HCT116 (cell line): Measurements from ENCODE around the gene LHX1. TPM values are rescaled to one million over a fixed set of nuclear protein-coding genes. Genes with fewer than 3 reads are reported as not detected.

Source experiments
- ATAC-seq: fragments of 200-7000 bp; cut with Tn5 transposase; 2 replicates; pipeline ENCODE4 v1.9.1; 2020; ENCODE audit warnings: mild to moderate bottlenecking, moderate library complexity
- BruUV-seq: library from RNA; stranded (reverse); fragments of 400-500 nt; replicated peaks from 2 replicates; lab custom pipeline; 2021; lab: Mats Ljungman, UMichigan
- CTCF ChIA-PET: fragments of 300-600 bp; sonication (Branson Sonifier 250); formaldehyde crosslinking; loops from one replicate; lab custom pipeline; 2021; ENCODE audit warnings: antibody characterized with exemption; lab: Charles Lee
- POLR2A ChIA-PET: fragments of 300-600, 350-600 bp; sonication (Branson Sonifier 250); formaldehyde crosslinking; loops from one replicate; lab custom pipeline; 2021; ENCODE audit warnings: antibody characterized with exemption; lab: Charles Lee
- RAD21 ChIA-PET, 2 experiments: fragments of 300-600 bp; sonication (Branson Sonifier 250); formaldehyde crosslinking; loops; one replicate each; lab custom pipeline; 2023; ENCODE audit warnings: low total read pairs in 2 of 2; ENCODE audit not compliant: uncharacterized antibody in 2 of 2, unreplicated experiment in 2 of 2, low non-redundant PET in 1 of 2; lab: Charles Lee
- DNase-seq: peaks from one replicate; pipeline ENCODE4 v3.0.0-alpha.2; 2010; ENCODE audit warnings: low read depth, low spot score
- H2AFZ ChIP-seq: fragments of 200-600 bp; shearing (Covaris generic), sonication (generic); 2 replicates; pipeline ENCODE4 v1.6.1; 2017; ENCODE audit warnings: low read depth, mixed run types, mixed read lengths, antibody characterized with exemption, low read length; ENCODE audit not compliant: poor library complexity, severe bottlenecking
- H3K27ac ChIP-seq: 2 replicates; pipeline ENCODE4 v1.5.1; 2012; ENCODE audit warnings: low read depth, low read length
- H3K27me3 ChIP-seq: fragments of 200-600 bp; sonication (generic); 2 replicates; pipeline ENCODE4 v1.6.1; 2016; ENCODE audit warnings: mixed run types, low read length, mixed read lengths; ENCODE audit not compliant: insufficient read depth
- H3K36me3 ChIP-seq, 2 experiments: fragments of 200-500 bp in 1 of 2; fragments of 200-600 bp in 1 of 2; sonication (Bioruptor generic) in 1 of 2; sonication (generic) in 1 of 2; 2 replicates each; pipeline versions ENCODE4 v1.5.1 to v1.6.1; 2014 to 2016; ENCODE audit warnings: low read length in 2 of 2, inconsistent platforms in 1 of 2, mixed read lengths in 1 of 2, mixed run types in 1 of 2; ENCODE audit not compliant: insufficient read depth in 2 of 2, control insufficient read depth in 1 of 2
- H3K4me1 ChIP-seq, 2 experiments: fragments of 200-600 bp in 1 of 2; sonication (generic) in 1 of 2; 2 replicates each; pipeline versions ENCODE4 v1.5.1 to v1.6.1; 2012 to 2017; ENCODE audit warnings: low read length in 2 of 2, inconsistent platforms in 1 of 2, mild to moderate bottlenecking in 1 of 2, mixed read lengths in 1 of 2, mixed run types in 1 of 2, moderate library complexity in 1 of 2; ENCODE audit not compliant: insufficient read depth in 2 of 2, control insufficient read depth in 1 of 2
- H3K4me2 ChIP-seq: fragments of 200-600 bp; sonication (generic); 2 replicates; pipeline ENCODE4 v1.6.1; 2017; ENCODE audit warnings: mixed run types, low read length, mixed read lengths
- H3K4me3 ChIP-seq, 2 experiments: fragments of 200-600 bp in 1 of 2; sonication (generic) in 1 of 2; replicated peaks in 1 of 2; 2 replicates each; pipeline ENCODE4 v1.5.1; 2011 to 2016; ENCODE audit warnings: low read length in 2 of 2, control low read depth in 1 of 2, low read depth in 1 of 2, mild to moderate bottlenecking in 1 of 2, mixed read lengths in 1 of 2, mixed run types in 1 of 2
- H3K79me2 ChIP-seq: fragments of 200-600 bp; sonication (generic); 2 replicates; pipeline ENCODE4 v1.6.1; 2017; ENCODE audit warnings: mild to moderate bottlenecking, mixed run types, low read length, moderate library complexity, mixed read lengths; ENCODE audit not compliant: insufficient read depth
- H3K9ac ChIP-seq: fragments of 200-600 bp; sonication (generic); 2 replicates; pipeline ENCODE4 v1.6.1; 2016; ENCODE audit warnings: low read length, mixed read lengths
- H3K9me2 ChIP-seq: fragments of 200-600 bp; sonication (generic), shearing (Covaris generic); 2 replicates; pipeline ENCODE4 v1.6.1; 2017; ENCODE audit warnings: mixed run types, mild to moderate bottlenecking, moderate library complexity; ENCODE audit not compliant: insufficient read depth
- H3K9me3 ChIP-seq, 2 experiments: fragments of 200-500 bp in 1 of 2; fragments of 200-600 bp in 1 of 2; sonication (Bioruptor generic) in 1 of 2; sonication (generic) in 1 of 2; 2 replicates each; pipeline ENCODE4 v1.6.1; 2014 to 2017; ENCODE audit warnings: low read length in 2 of 2, mixed read lengths in 2 of 2, inconsistent platforms in 1 of 2, low read depth in 1 of 2, mild to moderate bottlenecking in 1 of 2, mixed run types in 1 of 2, moderate library complexity in 1 of 2; ENCODE audit not compliant: control insufficient read depth in 1 of 2, insufficient read depth in 1 of 2
- H4K20me1 ChIP-seq: fragments of 200-600 bp; sonication (generic), shearing (Covaris generic); 2 replicates; pipeline ENCODE4 v1.6.1; 2017; ENCODE audit warnings: mixed run types, mild to moderate bottlenecking, moderate library complexity; ENCODE audit not compliant: insufficient read depth
- CBX3 ChIP-seq: IDR thresholded peaks from 2 replicates; pipeline ENCODE4 v1.6.1; 2012; ENCODE audit warnings: low read depth
- CEBPB ChIP-seq: IDR thresholded peaks from 2 replicates; pipeline ENCODE4 v1.6.1; 2012; ENCODE audit warnings: low read depth
- EGR1 ChIP-seq: IDR thresholded peaks from 2 replicates; pipeline ENCODE4 v1.6.1; 2012; ENCODE audit warnings: low read depth
- ELF1 ChIP-seq: IDR thresholded peaks from 2 replicates; pipeline ENCODE4 v1.6.1; 2012; ENCODE audit warnings: low read depth, borderline replicate concordance
- EZH2 ChIP-seq: fragments of 200-600 bp; sonication (generic); IDR thresholded peaks from 2 replicates; pipeline ENCODE4 v1.6.1; 2017; ENCODE audit warnings: antibody characterized with exemption, mixed run types
- EZH2phosphoT487 ChIP-seq: fragments of 200-600 bp; IDR thresholded peaks from 2 replicates; pipeline ENCODE4 v1.6.1; 2018; ENCODE audit warnings: antibody characterized with exemption, borderline replicate concordance
- FOSL1 ChIP-seq: IDR thresholded peaks from 2 replicates; pipeline ENCODE4 v1.6.1; 2012; ENCODE audit warnings: low read depth
- JUND ChIP-seq: IDR thresholded peaks from 2 replicates; pipeline ENCODE4 v1.6.1; 2012
- MAX ChIP-seq: IDR thresholded peaks from 2 replicates; pipeline ENCODE4 v1.6.1; 2012
- POLR2A ChIP-seq: IDR thresholded peaks from 2 replicates; pipeline ENCODE4 v1.7.0; 2011; ENCODE audit warnings: borderline replicate concordance; ENCODE audit not compliant: insufficient read depth, insufficient read length; ENCODE audit errors: extremely low read depth
- POLR2AphosphoS5 ChIP-seq: IDR thresholded peaks from 2 replicates; pipeline ENCODE4 v1.6.1; 2011; ENCODE audit warnings: mild to moderate bottlenecking, low read depth, low read length, moderate library complexity
- RAD21 ChIP-seq: IDR thresholded peaks from 2 replicates; pipeline ENCODE4 v1.6.1; 2012; ENCODE audit warnings: low read depth, mild to moderate bottlenecking
- SP1 ChIP-seq: IDR thresholded peaks from 2 replicates; pipeline ENCODE4 v1.6.1; 2012; ENCODE audit warnings: low read depth
- SRF ChIP-seq: IDR thresholded peaks from 2 replicates; pipeline ENCODE4 v1.6.1; 2012; ENCODE audit warnings: low read depth
- TCF7L2 ChIP-seq: IDR thresholded peaks from 2 replicates; pipeline ENCODE4 v1.7.0; 2011; ENCODE audit warnings: borderline replicate concordance, inconsistent platforms; ENCODE audit not compliant: insufficient read depth, insufficient read length; ENCODE audit errors: extremely low read depth
- YY1 ChIP-seq: IDR thresholded peaks from 2 replicates; pipeline ENCODE4 v1.6.1; 2011; ENCODE audit warnings: low read length, low read depth, moderate library complexity, mild to moderate bottlenecking; ENCODE audit not compliant: insufficient replicate concordance; ENCODE audit errors: extremely low read depth
- ZFX ChIP-seq: fragments of 450-650 bp; IDR thresholded peaks from 2 replicates; pipeline ENCODE4 v1.6.1; 2017
- ZNF274 ChIP-seq: fragments of 200-500 bp; sonication (Bioruptor generic); IDR thresholded peaks from 2 replicates; pipeline ENCODE4 v1.6.1; 2014; ENCODE audit warnings: mild to moderate bottlenecking, low read depth, low read length, inconsistent platforms
- intact Hi-C: fragments of 100-400 bp; cut with micrococcal nuclease; formaldehyde crosslinking; loops from 2 replicates; pipeline ENCODE4 v1.10.0; 2022
- total RNA-seq: library from RNA; stranded (reverse); gene quantifications from one replicate; pipeline ENCODE4 v1.2.1, GENCODE V29; 2021; ENCODE audit not compliant: unreplicated experiment
- TF ChIP-seq, protein P1 (sequence below): IDR thresholded peaks from 2 replicates; pipeline ENCODE4 v1.6.1; 2012; ENCODE audit warnings: low read depth
- TF ChIP-seq, protein P2 (sequence below), 3 experiments: fragments of 200-600 bp in 1 of 3; sonication (generic) in 1 of 3; IDR thresholded peaks in 2 of 3; conservative IDR thresholded peaks in 1 of 3; 2 replicates each; pipeline ENCODE4 v1.5.1; 2012 to 2017; ENCODE audit warnings: low read depth in 2 of 3, low read length in 2 of 3, antibody characterized with exemption in 1 of 3, borderline replicate concordance in 1 of 3, control low read depth in 1 of 3, mild to moderate bottlenecking in 1 of 3, mixed read lengths in 1 of 3, mixed run types in 1 of 3, moderate library complexity in 1 of 3; ENCODE audit not compliant: insufficient read depth in 1 of 3

The LHX1 gene
- total RNA-seq, 1 experiment from 2014 or later: 0.44 TPM

DNA sequence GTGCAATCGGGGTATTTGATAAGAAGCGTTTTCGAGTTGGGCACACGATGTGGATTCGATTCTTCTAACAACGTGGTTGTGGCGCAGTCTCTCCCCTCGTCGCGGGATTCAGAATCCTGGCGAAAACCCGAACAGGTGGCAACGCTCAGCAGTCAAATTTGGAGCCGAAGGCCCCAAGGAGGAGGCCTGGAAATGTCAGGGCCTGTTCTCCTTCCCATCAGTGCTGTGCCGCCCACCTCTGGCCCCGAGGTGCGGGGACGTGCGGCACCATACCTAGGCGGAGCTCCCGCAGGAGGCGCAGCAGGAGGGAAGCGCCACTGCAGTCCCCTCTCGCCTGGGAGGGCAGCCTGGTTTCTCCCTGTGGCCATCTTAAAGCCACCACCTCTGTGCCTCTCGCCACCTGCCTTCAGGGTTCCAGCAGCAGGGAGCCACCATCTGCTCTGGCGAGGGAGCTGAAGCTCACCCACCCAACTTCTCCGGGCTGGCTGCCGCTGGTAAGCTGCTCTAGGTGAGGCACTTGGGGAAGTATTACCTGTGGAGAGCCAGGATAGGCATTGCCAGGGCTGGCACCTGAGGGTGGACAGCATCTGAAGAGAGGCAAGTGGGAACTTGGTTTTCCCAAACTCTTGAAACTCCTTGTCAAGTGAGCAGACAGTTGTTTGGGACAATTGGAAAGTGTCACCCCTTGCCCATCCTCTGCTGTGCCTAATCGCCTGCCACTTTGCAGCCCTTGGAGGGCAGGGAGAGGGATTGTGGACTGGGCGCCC is 8.9 kb downstream of the LHX1 start:
- no peak overlapping the region for H3K4me3 ChIP-seq
- DNase-seq: no peak
- RAD21 ChIA-PET: no interaction called here
- no peaks in the 10 kb centered on the region for H4K20me1 ChIP-seq
- H2AFZ ChIP-seq: no peak overlapping the region
- H3K27ac ChIP-seq: no peak overlapping the region
- H3K4me1 ChIP-seq: peaks cover 3 to 22% of the 10 kb centered on the region in 2 experiments; a peak in 3 of 4 replicates
- H3K36me3 ChIP-seq: peaks cover 4 to 12% of the 10 kb centered on the region in 2 experiments; a peak in 2 of 4 replicates
- CTCF ChIA-PET: no interaction called here
- H3K9ac ChIP-seq: no peak overlapping the region
- no peak overlapping the region for H3K4me2 ChIP-seq
- no peaks in the 10 kb centered on the region for H3K9me2 ChIP-seq
- H3K79me2 ChIP-seq: peaks cover 24% of the 10 kb centered on the region
- POLR2A ChIA-PET: interaction anchor here (1.1 kb wide), 1 partner anchor 25 kb away, joined by 5 read pairs; no protein-coding TSS in a partner anchor
- no peaks in the 10 kb centered on the region for H3K27me3 ChIP-seq
- BruUV-seq: no TSS peak
- ATAC-seq: no peak
- H3K9me3 ChIP-seq: no peaks in the 10 kb centered on the region
- no peak for TF ChIP-seq ELF1
- no peak for TF ChIP-seq JUND
- TF ChIP-seq EGR1: no peak
- TF ChIP-seq, protein P1, sequence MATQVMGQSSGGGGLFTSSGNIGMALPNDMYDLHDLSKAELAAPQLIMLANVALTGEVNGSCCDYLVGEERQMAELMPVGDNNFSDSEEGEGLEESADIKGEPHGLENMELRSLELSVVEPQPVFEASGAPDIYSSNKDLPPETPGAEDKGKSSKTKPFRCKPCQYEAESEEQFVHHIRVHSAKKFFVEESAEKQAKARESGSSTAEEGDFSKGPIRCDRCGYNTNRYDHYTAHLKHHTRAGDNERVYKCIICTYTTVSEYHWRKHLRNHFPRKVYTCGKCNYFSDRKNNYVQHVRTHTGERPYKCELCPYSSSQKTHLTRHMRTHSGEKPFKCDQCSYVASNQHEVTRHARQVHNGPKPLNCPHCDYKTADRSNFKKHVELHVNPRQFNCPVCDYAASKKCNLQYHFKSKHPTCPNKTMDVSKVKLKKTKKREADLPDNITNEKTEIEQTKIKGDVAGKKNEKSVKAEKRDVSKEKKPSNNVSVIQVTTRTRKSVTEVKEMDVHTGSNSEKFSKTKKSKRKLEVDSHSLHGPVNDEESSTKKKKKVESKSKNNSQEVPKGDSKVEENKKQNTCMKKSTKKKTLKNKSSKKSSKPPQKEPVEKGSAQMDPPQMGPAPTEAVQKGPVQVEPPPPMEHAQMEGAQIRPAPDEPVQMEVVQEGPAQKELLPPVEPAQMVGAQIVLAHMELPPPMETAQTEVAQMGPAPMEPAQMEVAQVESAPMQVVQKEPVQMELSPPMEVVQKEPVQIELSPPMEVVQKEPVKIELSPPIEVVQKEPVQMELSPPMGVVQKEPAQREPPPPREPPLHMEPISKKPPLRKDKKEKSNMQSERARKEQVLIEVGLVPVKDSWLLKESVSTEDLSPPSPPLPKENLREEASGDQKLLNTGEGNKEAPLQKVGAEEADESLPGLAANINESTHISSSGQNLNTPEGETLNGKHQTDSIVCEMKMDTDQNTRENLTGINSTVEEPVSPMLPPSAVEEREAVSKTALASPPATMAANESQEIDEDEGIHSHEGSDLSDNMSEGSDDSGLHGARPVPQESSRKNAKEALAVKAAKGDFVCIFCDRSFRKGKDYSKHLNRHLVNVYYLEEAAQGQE: no peak
- no peak for TF ChIP-seq EZH2phosphoT487
- no peak for TF ChIP-seq SRF
- no peak for TF ChIP-seq ZNF274
- no peak for TF ChIP-seq POLR2A
- TF ChIP-seq YY1: no peak
- no peak for TF ChIP-seq FOSL1
- no peak for TF ChIP-seq SP1
- TF ChIP-seq CEBPB: no peak
- TF ChIP-seq RAD21: no peak
- TF ChIP-seq ZFX: no peak
- TF ChIP-seq EZH2: no peak
- TF ChIP-seq POLR2AphosphoS5: no peak
- TF ChIP-seq, protein P2, sequence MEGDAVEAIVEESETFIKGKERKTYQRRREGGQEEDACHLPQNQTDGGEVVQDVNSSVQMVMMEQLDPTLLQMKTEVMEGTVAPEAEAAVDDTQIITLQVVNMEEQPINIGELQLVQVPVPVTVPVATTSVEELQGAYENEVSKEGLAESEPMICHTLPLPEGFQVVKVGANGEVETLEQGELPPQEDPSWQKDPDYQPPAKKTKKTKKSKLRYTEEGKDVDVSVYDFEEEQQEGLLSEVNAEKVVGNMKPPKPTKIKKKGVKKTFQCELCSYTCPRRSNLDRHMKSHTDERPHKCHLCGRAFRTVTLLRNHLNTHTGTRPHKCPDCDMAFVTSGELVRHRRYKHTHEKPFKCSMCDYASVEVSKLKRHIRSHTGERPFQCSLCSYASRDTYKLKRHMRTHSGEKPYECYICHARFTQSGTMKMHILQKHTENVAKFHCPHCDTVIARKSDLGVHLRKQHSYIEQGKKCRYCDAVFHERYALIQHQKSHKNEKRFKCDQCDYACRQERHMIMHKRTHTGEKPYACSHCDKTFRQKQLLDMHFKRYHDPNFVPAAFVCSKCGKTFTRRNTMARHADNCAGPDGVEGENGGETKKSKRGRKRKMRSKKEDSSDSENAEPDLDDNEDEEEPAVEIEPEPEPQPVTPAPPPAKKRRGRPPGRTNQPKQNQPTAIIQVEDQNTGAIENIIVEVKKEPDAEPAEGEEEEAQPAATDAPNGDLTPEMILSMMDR (IDR thresholded peaks at IDR 0.05 in 2 of 3, conservative IDR thresholded peaks at IDR 0.05 in 1 of 3; ENCODE audit: borderline replicate concordance in 1 of 3, insufficient read depth in 1 of 3, low read depth in 2 of 3, low read length in 2 of 3): no peak
- no peak for TF ChIP-seq MAX
- no peak for TF ChIP-seq TCF7L2
- no peak for TF ChIP-seq CBX3
- TF ChIP-seq, all 23 proteins: peak for 0
- intact Hi-C loops: no loop called here
